GM21717 (cell line): ENCODE measurements around the gene GRK4.

Experiments
- ATAC-seq: cut with Tn5 transposase; IDR thresholded peaks from one replicate; pipeline ENCODE4 v1.9.1; 2021; ENCODE audit warnings: mild to moderate bottlenecking, moderate library complexity; ENCODE audit not compliant: unreplicated experiment

GRK4 gene

DNA sequence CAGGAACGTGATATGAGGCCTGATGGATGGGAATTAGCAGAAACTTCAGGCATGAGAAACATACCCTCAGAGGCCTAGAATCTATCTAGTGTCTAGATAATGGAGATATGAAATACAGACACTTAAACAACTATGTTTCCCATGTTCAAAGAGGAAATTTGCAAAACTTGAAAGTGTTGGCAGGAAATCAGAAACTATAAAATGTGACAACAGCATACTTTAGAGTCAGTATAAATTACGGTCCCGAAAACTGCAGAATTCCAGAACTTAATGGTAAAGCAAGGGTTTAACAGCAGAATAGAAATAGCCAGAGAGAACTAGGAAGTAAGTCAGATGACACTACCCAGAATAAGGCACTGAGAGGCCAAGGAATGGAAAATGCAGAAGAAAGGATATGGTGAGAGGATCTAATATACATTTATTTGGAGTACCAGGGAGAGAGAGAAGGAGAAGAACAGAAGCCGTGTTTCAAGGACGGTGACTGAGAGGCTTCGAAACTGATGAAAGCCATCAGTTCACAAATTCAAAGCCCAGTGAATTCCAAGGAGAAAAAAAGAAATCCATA is 103.5 kb downstream of the GRK4 start:
- no peak for ATAC-seq

- no peak for ATAC-seq
These were observed 104.2 kb downstream of the GRK4 start for GRCh38 chr4:3067473-3068001.

DNA sequence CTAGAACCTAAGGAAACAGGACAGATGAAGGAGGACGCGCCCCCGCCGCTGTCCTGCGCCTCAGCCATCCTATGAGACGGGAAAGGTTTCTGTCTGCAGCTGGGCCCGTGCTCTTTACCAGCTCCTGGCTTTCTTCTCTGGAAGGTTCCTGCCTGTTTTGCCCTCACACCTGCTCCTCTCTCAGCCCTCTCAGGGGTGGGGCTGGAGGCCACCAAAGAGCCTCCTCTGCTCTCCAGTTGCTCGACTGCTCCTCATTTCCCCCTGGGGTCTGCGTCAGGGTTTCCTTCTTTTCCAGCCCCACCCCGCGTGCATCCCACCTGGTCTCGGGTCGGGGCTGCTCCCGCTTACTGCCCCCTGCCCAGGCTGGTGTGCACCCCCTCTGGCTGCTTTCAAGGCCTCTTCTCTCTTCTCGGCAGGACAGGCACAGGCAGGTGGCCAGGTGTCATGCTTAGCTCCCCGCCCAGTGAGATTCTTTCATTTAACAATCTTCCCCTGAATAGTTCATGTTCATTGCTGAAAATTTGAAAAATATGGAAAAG is 106.4 kb downstream of the GRK4 start:
- ATAC-seq: no peak

GRCh38 chr4:3070709-3071500 is 107.5 kb downstream of the GRK4 start:
- ATAC-seq: no peak

DNA sequence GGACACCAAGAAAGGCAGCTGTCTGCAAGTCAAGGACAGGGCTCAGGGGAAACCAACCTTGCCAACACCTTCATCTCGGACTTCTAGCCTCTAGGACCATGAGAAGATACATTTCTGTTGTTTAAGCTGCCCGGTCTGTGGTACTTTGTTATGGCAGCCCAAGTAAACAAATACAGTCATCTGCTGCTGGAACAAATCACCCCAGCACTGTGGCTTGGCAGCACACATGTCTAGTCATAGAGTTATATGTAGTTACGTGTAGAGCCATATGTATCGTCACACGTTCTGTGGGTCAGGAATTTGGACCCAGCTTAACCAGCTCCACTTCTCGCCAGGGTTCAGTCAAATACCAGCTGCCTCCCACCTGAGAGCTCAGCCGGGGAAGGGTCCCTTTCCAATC is 108.4 kb downstream of the GRK4 start:
- no peak for ATAC-seq

DNA sequence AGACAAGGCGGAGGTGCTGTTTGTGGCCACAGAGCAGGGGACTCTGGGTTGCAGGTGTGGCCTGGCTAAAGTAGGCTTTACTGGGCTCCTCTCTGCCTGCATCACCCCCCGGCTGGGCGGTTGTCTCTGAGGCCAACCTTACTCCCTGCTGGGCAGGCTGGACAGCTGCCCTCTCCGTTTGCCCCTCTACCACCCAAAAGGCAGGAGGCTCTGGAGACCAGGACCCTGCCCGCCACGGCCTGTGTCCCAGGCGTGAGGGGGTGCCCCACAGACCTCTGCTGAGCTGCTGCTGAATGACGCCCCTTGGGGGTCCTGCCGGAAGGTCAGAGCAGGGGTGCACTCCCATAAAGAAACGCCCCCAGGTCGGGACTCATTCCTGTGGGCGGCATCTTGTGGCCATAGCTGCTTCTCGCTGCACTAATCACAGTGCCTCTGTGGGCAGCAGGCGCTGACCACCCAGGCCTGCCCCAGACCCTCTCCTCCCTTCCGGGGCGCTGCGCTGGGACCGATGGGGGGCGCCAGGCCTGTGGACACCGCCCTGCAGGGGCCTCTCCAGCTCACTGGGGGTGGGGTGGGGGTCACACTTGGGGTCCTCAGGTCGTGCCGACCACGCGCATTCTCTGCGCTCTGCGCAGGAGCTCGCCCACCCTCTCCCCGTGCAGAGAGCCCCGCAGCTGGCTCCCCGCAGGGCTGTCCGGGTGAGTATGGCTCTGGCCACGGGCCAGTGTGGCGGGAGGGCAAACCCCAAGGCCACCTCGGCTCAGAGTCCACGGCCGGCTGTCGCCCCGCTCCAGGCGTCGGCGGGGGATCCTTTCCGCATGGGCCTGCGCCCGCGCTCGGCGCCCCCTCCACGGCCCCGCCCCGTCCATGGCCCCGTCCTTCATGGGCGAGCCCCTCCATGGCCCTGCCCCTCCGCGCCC is 110.0 kb downstream of the GRK4 start:
- ATAC-seq: peak; percentile 20

DNA sequence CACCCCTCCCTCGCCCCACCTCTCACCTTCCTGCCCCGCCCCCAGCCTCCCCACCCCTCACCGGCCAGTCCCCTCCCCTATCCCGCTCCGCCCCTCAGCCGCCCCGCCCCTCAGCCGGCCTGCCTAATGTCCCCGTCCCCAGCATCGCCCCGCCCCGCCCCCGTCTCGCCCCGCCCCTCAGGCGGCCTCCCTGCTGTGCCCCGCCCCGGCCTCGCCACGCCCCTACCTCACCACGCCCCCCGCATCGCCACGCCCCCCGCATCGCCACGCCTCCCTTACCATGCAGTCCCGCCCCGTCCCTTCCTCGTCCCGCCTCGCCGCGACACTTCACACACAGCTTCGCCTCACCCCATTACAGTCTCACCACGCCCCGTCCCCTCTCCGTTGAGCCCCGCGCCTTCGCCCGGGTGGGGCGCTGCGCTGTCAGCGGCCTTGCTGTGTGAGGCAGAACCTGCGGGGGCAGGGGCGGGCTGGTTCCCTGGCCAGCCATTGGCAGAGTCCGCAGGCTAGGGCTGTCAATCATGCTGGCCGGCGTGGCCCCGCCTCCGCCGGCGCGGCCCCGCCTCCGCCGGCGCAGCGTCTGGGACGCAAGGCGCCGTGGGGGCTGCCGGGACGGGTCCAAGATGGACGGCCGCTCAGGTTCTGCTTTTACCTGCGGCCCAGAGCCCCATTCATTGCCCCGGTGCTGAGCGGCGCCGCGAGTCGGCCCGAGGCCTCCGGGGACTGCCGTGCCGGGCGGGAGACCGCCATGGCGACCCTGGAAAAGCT is 110.9 kb downstream of the GRK4 start, which contains the start of the genes HTT and HTT-AS:
TSS of gene HTT (plus strand) at position 604 of the 768 bp plus-strand sequence. CDS start at position 749, 145 bp downstream.
TSS of gene HTT-AS (minus strand) at position 461 of the 768 bp plus-strand sequence.
- ATAC-seq: peak; percentile 75

DNA sequence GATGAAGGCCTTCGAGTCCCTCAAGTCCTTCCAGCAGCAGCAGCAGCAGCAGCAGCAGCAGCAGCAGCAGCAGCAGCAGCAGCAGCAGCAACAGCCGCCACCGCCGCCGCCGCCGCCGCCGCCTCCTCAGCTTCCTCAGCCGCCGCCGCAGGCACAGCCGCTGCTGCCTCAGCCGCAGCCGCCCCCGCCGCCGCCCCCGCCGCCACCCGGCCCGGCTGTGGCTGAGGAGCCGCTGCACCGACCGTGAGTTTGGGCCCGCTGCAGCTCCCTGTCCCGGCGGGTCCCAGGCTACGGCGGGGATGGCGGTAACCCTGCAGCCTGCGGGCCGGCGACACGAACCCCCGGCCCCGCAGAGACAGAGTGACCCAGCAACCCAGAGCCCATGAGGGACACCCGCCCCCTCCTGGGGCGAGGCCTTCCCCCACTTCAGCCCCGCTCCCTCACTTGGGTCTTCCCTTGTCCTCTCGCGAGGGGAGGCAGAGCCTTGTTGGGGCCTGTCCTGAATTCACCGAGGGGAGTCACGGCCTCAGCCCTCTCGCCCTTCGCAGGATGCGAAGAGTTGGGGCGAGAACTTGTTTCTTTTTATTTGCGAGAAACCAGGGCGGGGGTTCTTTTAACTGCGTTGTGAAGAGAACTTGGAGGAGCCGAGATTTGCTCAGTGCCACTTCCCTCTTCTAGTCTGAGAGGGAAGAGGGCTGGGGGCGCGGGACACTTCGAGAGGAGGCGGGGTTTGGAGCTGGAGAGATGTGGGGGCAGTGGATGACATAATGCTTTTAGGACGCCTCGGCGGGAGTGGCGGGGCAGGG is 111.7 kb downstream of the GRK4 start:
- peak; percentile 22 for ATAC-seq

GRCh38 chr4:3075652-3075981 is 112.2 kb downstream of the GRK4 start:
- no peak for ATAC-seq

DNA sequence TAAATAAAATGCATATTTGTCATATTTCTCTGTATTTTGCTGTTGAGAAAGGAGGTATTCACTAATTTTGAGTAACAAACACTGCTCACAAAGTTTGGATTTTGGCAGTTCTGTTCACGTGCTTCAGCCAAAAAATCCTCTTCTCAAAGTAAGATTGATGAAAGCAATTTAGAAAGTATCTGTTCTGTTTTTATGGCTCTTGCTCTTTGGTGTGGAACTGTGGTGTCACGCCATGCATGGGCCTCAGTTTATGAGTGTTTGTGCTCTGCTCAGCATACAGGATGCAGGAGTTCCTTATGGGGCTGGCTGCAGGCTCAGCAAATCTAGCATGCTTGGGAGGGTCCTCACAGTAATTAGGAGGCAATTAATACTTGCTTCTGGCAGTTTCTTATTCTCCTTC is 114.4 kb downstream of the GRK4 start:
- ATAC-seq: no peak

GRCh38 chr4:3079694-3080123 is 116.3 kb downstream of the GRK4 start:
- no peak for ATAC-seq

- no peak for ATAC-seq
These were observed 119.6 kb downstream of the GRK4 start for GRCh38 chr4:3082925-3083515.

- no peak for ATAC-seq
These were observed 120.4 kb downstream of the GRK4 start for GRCh38 chr4:3083732-3084131.

DNA sequence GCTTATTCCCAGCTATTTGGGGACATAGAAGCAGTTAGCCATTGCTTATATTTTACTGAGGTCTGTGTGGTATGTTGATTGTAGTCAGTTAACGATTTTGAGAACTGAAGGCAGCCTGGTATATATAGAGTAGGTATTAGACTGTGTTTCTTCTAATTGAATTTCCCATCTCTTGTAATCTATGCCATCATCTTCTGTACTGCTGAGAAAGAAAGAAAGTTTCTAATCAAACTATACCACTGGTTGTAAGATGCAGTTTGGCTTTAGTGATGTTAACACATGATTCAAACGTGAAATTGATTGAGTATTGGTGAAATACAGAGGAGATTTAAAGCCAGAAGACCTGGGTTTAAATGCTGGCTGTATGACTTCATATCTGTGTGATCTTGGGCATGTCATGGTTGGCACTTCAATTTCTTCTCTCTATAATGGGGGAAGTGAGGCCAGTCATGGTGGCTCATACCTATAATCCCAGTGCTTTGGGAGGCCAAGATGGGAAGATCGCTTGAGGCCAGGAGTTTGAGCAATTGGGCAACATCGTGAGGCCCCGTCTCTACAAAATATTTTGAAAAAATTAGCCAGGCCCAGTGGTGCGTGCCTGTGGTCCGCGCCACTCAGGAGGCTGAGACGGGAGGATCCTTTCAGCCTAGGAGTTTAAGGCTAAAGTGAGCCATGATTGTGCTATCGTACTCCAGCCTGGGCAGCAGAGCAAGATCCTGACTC is 122.7 kb downstream of the GRK4 start:
- no peak for ATAC-seq

GRCh38 chr4:3087115-3087797 is 123.9 kb downstream of the GRK4 start:
- ATAC-seq: no peak
